Gastrocnemius medialis (tissue), 4 donors: ENCODE measurements around the gene PTEN. TPM values are rescaled to one million over a fixed set of nuclear protein-coding genes. Genes with fewer than 3 reads are reported as not detected.
A peak's percentile ranks its signal among the peaks of the same experiment; 100 is the strongest.

ENCODE experiments used
- ATAC-seq, 2 donors: fragments of 150-250 bp; one replicate each; pipeline ENCODE4 v1.9.1; 2016
- DNase-seq, 2 donors: peaks; one replicate each; pipeline ENCODE4 v3.0.0-alpha.2; 2019
- H3K27ac ChIP-seq, 4 donors: fragments of 200-600 bp; sonication (generic); 1 replicate in 1 of 4; 2 replicates in 3 of 4; pipeline ENCODE4 v1.5.1; 2016 to 2018; ENCODE audit warnings: mild to moderate bottlenecking in 2 of 4, moderate library complexity in 1 of 4
- H3K27me3 ChIP-seq, 3 donors: fragments of 200-600 bp; sonication (generic) in 2 of 3; 1 replicate in 1 of 3; 2 replicates in 2 of 3; pipeline versions ENCODE4 v1.5.1 to v1.6.0; 2016 to 2019; ENCODE audit warnings: mild to moderate bottlenecking in 1 of 3, moderate library complexity in 1 of 3
- H3K36me3 ChIP-seq, 2 donors: fragments of 200-600 bp; sonication (generic) in 1 of 2; one replicate each; pipeline ENCODE4 v1.5.1; 2017 to 2018
- H3K4me1 ChIP-seq, 2 donors: fragments of 200-600 bp; sonication (generic) in 1 of 2; one replicate each; pipeline ENCODE4 v1.5.1; 2016 to 2017; ENCODE audit warnings: mild to moderate bottlenecking in 2 of 2
- H3K4me3 ChIP-seq, 4 donors: fragments of 200-600 bp; sonication (generic) in 3 of 4; 1 replicate in 1 of 4; 2 replicates in 3 of 4; pipeline ENCODE4 v1.5.1; 2016 to 2019; ENCODE audit warnings: mild to moderate bottlenecking in 2 of 4
- H3K9me3 ChIP-seq, 3 donors: fragments of 200-600 bp; sonication (generic) in 2 of 3; 1 replicate in 1 of 3; 2 replicates in 2 of 3; pipeline ENCODE4 v1.5.1; 2016 to 2019
- CTCF ChIP-seq, 5 experiments: fragments of 450-650 bp in 3 of 5; fragments of 200-600 bp in 2 of 5; sonication (generic) in 2 of 5; IDR thresholded peaks in 4 of 5; conservative IDR thresholded peaks in 1 of 5; 1 replicate in 4 of 5; 2 replicates in 1 of 5; pipeline ENCODE4 v1.5.1; 2016 to 2019; ENCODE audit warnings: antibody characterized with exemption in 5 of 5, mild to moderate bottlenecking in 3 of 5, moderate library complexity in 3 of 5
- POLR2A ChIP-seq, 2 donors: fragments of 450-650 bp; IDR thresholded peaks; one replicate each; pipeline ENCODE4 v1.6.1; 2017; ENCODE audit warnings: antibody characterized with exemption in 2 of 2, mild to moderate bottlenecking in 2 of 2, moderate library complexity in 2 of 2
- in situ Hi-C, 4 donors: fragments of 200-750 bp; cut with MboI; loops; one replicate each; pipeline versions ENCODE4 v1.15.0 to v1.8.0; 2017; ENCODE audit warnings: low sequenced_read_pairs in 4 of 4
- intact Hi-C: fragments of 100-400 bp; cut with DNase I; formaldehyde crosslinking; loops from one replicate; pipeline ENCODE4 v1.15.1; 2023; ENCODE audit warnings: low total_unique reads
- total RNA-seq, 4 donors: library from RNA; depleted of rRNA; stranded (reverse); fragments of >200 nt; gene quantifications; one replicate each; pipeline versions ENCODE4 v1.1.0 to v1.2.3, GENCODE V29; 2016

PTEN gene
- total RNA-seq, 4 donors from 2014 or later, result 32.2 to 54.5 (median 41.5) TPM

- no peak overlapping the region for H3K4me3 ChIP-seq
These were observed 96.8 kb downstream of the PTEN start for GRCh38 chr10:87960230-87960629.

GRCh38 chr10:87961314-87961713 lies 97.9 kb downstream of the PTEN start:
- ATAC-seq (peak; percentile 93 to 98), DNase-seq (no peak)
- Histone ChIP-seq H3K9me3 (no peaks in the 10 kb centered on the region), H3K36me3 (peaks cover 0 to 37% of the 10 kb centered on the region in 2 donors), H3K27me3 (no peaks in the 10 kb centered on the region), H3K4me1 (peaks cover 10% of the 10 kb centered on the region in 2 donors), H3K27ac (peak overlapping the region; percentile 58 to 75 (median 68)), H3K4me3 (no peak overlapping the region)
- in situ Hi-C loops (no loop called here), intact Hi-C loops (no loop called here)
- TF ChIP-seq POLR2A (IDR thresholded peaks at IDR 0.05) (no peak), CTCF (IDR thresholded peaks at IDR 0.05 in 4 of 5, conservative IDR thresholded peaks at IDR 0.05 in 1 of 5) (no peak)

More at GRCh38 chr10:87960230-87960629, 96.8 kb downstream of the PTEN start:
- intact Hi-C loops (no loop called here), in situ Hi-C loops (no loop called here)
- peaks cover 0 to 37% of the 10 kb centered on the region in 2 donors for H3K36me3 ChIP-seq
- no peaks in the 10 kb centered on the region for H3K9me3 ChIP-seq
- ATAC-seq, result no peak
- H3K27me3 ChIP-seq, result no peaks in the 10 kb centered on the region
- peaks cover 10% of the 10 kb centered on the region in 2 donors for H3K4me1 ChIP-seq
- no peak for DNase-seq
- TF ChIP-seq POLR2A (IDR thresholded peaks at IDR 0.05) (no peak), CTCF (IDR thresholded peaks at IDR 0.05 in 4 of 5, conservative IDR thresholded peaks at IDR 0.05 in 1 of 5) (no peak)
- peak overlapping the region in 3 of 4 donors; percentile 4 to 75 (median 69) for H3K27ac ChIP-seq

- in situ Hi-C loops (no loop called here), intact Hi-C loops (no loop called here)
These were observed 103.0 kb downstream of the PTEN start for GRCh38 chr10:87966459-87966858.

GRCh38 chr10:87973635-87974034 lies 110.2 kb downstream of the PTEN start:
- no peak overlapping the region for H3K4me3 ChIP-seq
- no peak for ATAC-seq
- no peaks in the 10 kb centered on the region for H3K36me3 ChIP-seq
- no peak overlapping the region for H3K27ac ChIP-seq
- H3K4me1 ChIP-seq, result peaks cover 3% of the 10 kb centered on the region in 2 donors
- no peaks in the 10 kb centered on the region for H3K27me3 ChIP-seq
- DNase-seq, result no peak
- no peaks in the 10 kb centered on the region for H3K9me3 ChIP-seq
- in situ Hi-C loops, result no loop called here
- intact Hi-C loops, result no loop called here
- TF ChIP-seq POLR2A (IDR thresholded peaks at IDR 0.05) (no peak), CTCF (IDR thresholded peaks at IDR 0.05 in 4 of 5, conservative IDR thresholded peaks at IDR 0.05 in 1 of 5) (no peak)

More at GRCh38 chr10:87966459-87966858, 103.0 kb downstream of the PTEN start:
- H3K9me3 ChIP-seq, result no peaks in the 10 kb centered on the region
- H3K27ac ChIP-seq, result no peak overlapping the region
- H3K4me1 ChIP-seq, result peaks cover 6 to 7% of the 10 kb centered on the region in 2 donors
- H3K4me3 ChIP-seq, result no peak overlapping the region
- TF ChIP-seq POLR2A (IDR thresholded peaks at IDR 0.05), result no peak
- no peaks in the 10 kb centered on the region for H3K27me3 ChIP-seq
- no peak for ATAC-seq
- DNase-seq, result no peak
- peaks cover 0 to 17% of the 10 kb centered on the region in 2 donors for H3K36me3 ChIP-seq

- TF ChIP-seq POLR2A (IDR thresholded peaks at IDR 0.05) (no peak), CTCF (IDR thresholded peaks at IDR 0.05 in 4 of 5, conservative IDR thresholded peaks at IDR 0.05 in 1 of 5) (no peak)
- intact Hi-C loops, result no loop called here
- H3K4me3 ChIP-seq, result no peak overlapping the region
- no peak for ATAC-seq
- H3K4me1 ChIP-seq, result peaks cover 3% of the 10 kb centered on the region in 2 donors
- H3K36me3 ChIP-seq, result no peaks in the 10 kb centered on the region
- H3K27me3 ChIP-seq, result no peaks in the 10 kb centered on the region
- in situ Hi-C loops, result no loop called here
- no peak for DNase-seq
- H3K9me3 ChIP-seq, result no peaks in the 10 kb centered on the region
- H3K27ac ChIP-seq, result no peak overlapping the region
These were observed 110.7 kb downstream of the PTEN start for GRCh38 chr10:87974130-87974529.
